H1 (cell line): ENCODE data around the gene SIK3. TPM values are rescaled to one million over a fixed set of nuclear protein-coding genes. Genes with fewer than 3 reads are reported as not detected.

Experiments used
- CTCF ChIA-PET: fragments of 300-600 bp; sonication (Branson Sonifier 250); formaldehyde crosslinking; loops from one replicate; lab custom pipeline; 2021; ENCODE audit not compliant: partially characterized antibody; lab: Charles Lee
- POLR2A ChIA-PET: fragments of 300-600 bp; sonication (Branson Sonifier 250); formaldehyde crosslinking; loops from one replicate; lab custom pipeline; 2021; ENCODE audit warnings: inconsistent platforms; ENCODE audit not compliant: partially characterized antibody; lab: Charles Lee
- DNase-seq, 2 experiments: peaks; one replicate each; pipeline versions ENCODE4 v3.0.0 to v3.0.0-alpha.2; 2010 to 2022; ENCODE audit warnings: low spot score in 2 of 2, low read depth in 1 of 2, mixed read lengths in 1 of 2
- FAIRE-seq: peaks from 2 replicates; lab custom pipeline; 2011; peaks lifted over from hg19 to GRCh38; lab: Jason Lieb, UNC
- H2AFZ ChIP-seq: 2 replicates; pipeline ENCODE4 v1.8.1; 2012; ENCODE audit warnings: low read length, inconsistent platforms
- H2AK5ac ChIP-seq: 2 replicates; pipeline ENCODE4 v1.6.1; 2013; ENCODE audit warnings: low read depth, low read length
- H2BK120ac ChIP-seq: replicated peaks from 2 replicates; pipeline ENCODE3; 2013; ENCODE audit warnings: low read depth, low read length, inconsistent platforms
- H2BK12ac ChIP-seq: 2 replicates; pipeline ENCODE4 v1.6.1; 2013; ENCODE audit warnings: low read depth, low read length
- H2BK15ac ChIP-seq: 2 replicates; pipeline ENCODE4 v1.6.1; 2013; ENCODE audit warnings: low read length
- H2BK20ac ChIP-seq: 2 replicates; pipeline ENCODE4 v1.6.1; 2013; ENCODE audit warnings: low read length
- H2BK5ac ChIP-seq: 2 replicates; pipeline ENCODE4 v1.6.1; 2013; ENCODE audit warnings: low read depth, low read length
- H3K14ac ChIP-seq: 2 replicates; pipeline ENCODE4 v1.6.1; 2013; ENCODE audit warnings: inconsistent platforms; ENCODE audit not compliant: insufficient read length
- H3K18ac ChIP-seq: 2 replicates; pipeline ENCODE4 v1.6.1; 2013; ENCODE audit warnings: low read length; ENCODE audit errors: extremely low read depth
- H3K23ac ChIP-seq: 2 replicates; pipeline ENCODE4 v1.6.1; 2013; ENCODE audit warnings: inconsistent platforms; ENCODE audit not compliant: insufficient read length
- H3K23me2 ChIP-seq: 2 replicates; pipeline ENCODE4 v1.6.1; 2013; ENCODE audit warnings: low read depth, low read length
- H3K27ac ChIP-seq: 2 replicates; pipeline ENCODE4 v1.6.1; 2011; ENCODE audit warnings: low read depth, low read length, inconsistent platforms
- H3K27me3 ChIP-seq, 4 experiments: replicated peaks in 1 of 4; 1 replicate in 1 of 4; 2 replicates in 3 of 4; pipeline versions ENCODE4 v1.6.1 to v1.8.1; 2011 to 2013; ENCODE audit warnings: low read length in 3 of 4, mild to moderate bottlenecking in 3 of 4, inconsistent platforms in 2 of 4, mixed read lengths in 2 of 4, moderate library complexity in 1 of 4; ENCODE audit not compliant: control insufficient read depth in 3 of 4, insufficient read depth in 3 of 4; ENCODE audit errors: extremely low read depth in 1 of 4
- H3K36me3 ChIP-seq, 4 experiments: 2 replicates each; pipeline versions ENCODE4 v1.6.1 to v1.8.1; 2011 to 2013; ENCODE audit warnings: mild to moderate bottlenecking in 4 of 4, low read length in 3 of 4, moderate library complexity in 2 of 4, control low read depth in 1 of 4, inconsistent platforms in 1 of 4; ENCODE audit not compliant: insufficient read depth in 4 of 4, control insufficient read depth in 2 of 4
- H3K4ac ChIP-seq: replicated peaks from 2 replicates; pipeline ENCODE3; 2013; ENCODE audit warnings: low read length, low read depth, mixed read lengths, inconsistent platforms; ENCODE audit not compliant: insufficient read length
- H3K4me1 ChIP-seq, 4 experiments: replicated peaks in 1 of 4; 1 replicate in 1 of 4; 2 replicates in 3 of 4; pipeline versions ENCODE4 v1.6.1 to v1.8.1; 2011 to 2013; ENCODE audit warnings: low read length in 3 of 4, inconsistent platforms in 2 of 4, mixed read lengths in 1 of 4; ENCODE audit not compliant: insufficient read depth in 4 of 4, control insufficient read depth in 3 of 4
- H3K4me2 ChIP-seq, 2 experiments: 2 replicates each; pipeline versions ENCODE4 v1.6.1 to v1.8.1; 2011 to 2013; ENCODE audit warnings: low read depth in 2 of 2, low read length in 2 of 2, control low read depth in 1 of 2, inconsistent platforms in 1 of 2, mild to moderate bottlenecking in 1 of 2; ENCODE audit not compliant: insufficient read depth in 1 of 2
- H3K4me3 ChIP-seq, 4 experiments: fragments of 200-600, 300-600 bp in 1 of 4; sonication (generic), shearing (Covaris generic), sonication (Bioruptor Twin) in 1 of 4; 2 replicates each; pipeline versions ENCODE4 v1.5.1 to v1.8.1; 2011 to 2016; ENCODE audit warnings: low read length in 4 of 4, low read depth in 3 of 4, control low read depth in 2 of 4, inconsistent platforms in 2 of 4, mild to moderate bottlenecking in 2 of 4, mixed read lengths in 1 of 4, moderate library complexity in 1 of 4; ENCODE audit not compliant: insufficient read depth in 2 of 4; ENCODE audit errors: extremely low read depth in 1 of 4
- H3K56ac ChIP-seq: replicated peaks from 2 replicates; pipeline ENCODE3; 2013; ENCODE audit warnings: low read depth, mild to moderate bottlenecking, mixed read lengths, low read length, inconsistent platforms; ENCODE audit not compliant: insufficient read length
- H3K79me1 ChIP-seq: 2 replicates; pipeline ENCODE4 v1.6.1; 2013; ENCODE audit warnings: low read depth, low read length, control low read depth
- H3K79me2 ChIP-seq, 2 experiments: 2 replicates each; pipeline versions ENCODE4 v1.6.1 to v1.8.1; 2012 to 2013; ENCODE audit warnings: low read length in 2 of 2, mild to moderate bottlenecking in 2 of 2, inconsistent platforms in 1 of 2; ENCODE audit not compliant: insufficient read depth in 2 of 2, control insufficient read depth in 1 of 2
- H3K9ac ChIP-seq, 4 experiments: replicated peaks in 1 of 4; 1 replicate in 1 of 4; 2 replicates in 3 of 4; pipeline versions ENCODE4 v1.6.1 to v1.8.1; 2011 to 2013; ENCODE audit warnings: low read depth in 3 of 4, low read length in 3 of 4, control low read depth in 2 of 4, mild to moderate bottlenecking in 2 of 4, moderate library complexity in 2 of 4, inconsistent platforms in 1 of 4; ENCODE audit errors: extremely low read depth in 1 of 4
- H3K9me3 ChIP-seq, 2 experiments: 2 replicates each; pipeline versions ENCODE4 v1.6.1 to v1.8.1; 2012 to 2013; ENCODE audit warnings: mild to moderate bottlenecking in 2 of 2, moderate library complexity in 2 of 2, control low read depth in 1 of 2, inconsistent platforms in 1 of 2, low read depth in 1 of 2, low read length in 1 of 2, mixed read lengths in 1 of 2; ENCODE audit not compliant: insufficient read depth in 2 of 2
- H4K20me1 ChIP-seq, 2 experiments: replicated peaks in 1 of 2; 2 replicates each; pipeline versions ENCODE3 to v1.8.1; 2011 to 2013; ENCODE audit warnings: inconsistent platforms in 2 of 2, low read length in 2 of 2, mild to moderate bottlenecking in 1 of 2; ENCODE audit not compliant: insufficient read depth in 2 of 2, control insufficient read depth in 1 of 2
- H4K5ac ChIP-seq: 2 replicates; pipeline ENCODE4 v1.6.1; 2013; ENCODE audit warnings: low read length, low read depth, mixed read lengths, inconsistent platforms; ENCODE audit not compliant: insufficient read length
- H4K8ac ChIP-seq: 2 replicates; pipeline ENCODE4 v1.8.0; 2013; ENCODE audit warnings: mild to moderate bottlenecking, moderate library complexity, low read length, inconsistent platforms; ENCODE audit not compliant: insufficient read depth; ENCODE audit errors: extremely low read depth
- H4K91ac ChIP-seq: replicated peaks from 2 replicates; pipeline ENCODE3; 2013; ENCODE audit warnings: low read length, mixed read lengths, inconsistent platforms; ENCODE audit not compliant: insufficient read length
- BCL11A ChIP-seq, 2 experiments: IDR thresholded peaks; one replicate each; pipeline ENCODE4 v1.6.1; 2011; ENCODE audit warnings: low read depth in 2 of 2, low read length in 2 of 2, mild to moderate bottlenecking in 2 of 2
- CEBPB ChIP-seq: IDR thresholded peaks from 2 replicates; pipeline ENCODE4 v1.6.1; 2012; ENCODE audit warnings: low read depth, low read length
- CTBP2 ChIP-seq: IDR thresholded peaks from 2 replicates; pipeline ENCODE4 v1.7.0; 2011; ENCODE audit warnings: borderline replicate concordance, mild to moderate bottlenecking, moderate library complexity, mixed read lengths, low read length; ENCODE audit not compliant: insufficient read depth, insufficient read length
- E2F6 ChIP-seq: IDR thresholded peaks from 2 replicates; pipeline ENCODE4 v1.6.1; 2012; ENCODE audit warnings: inconsistent platforms
- EP300 ChIP-seq, 2 experiments: IDR thresholded peaks; 1 replicate in 1 of 2; 2 replicates in 1 of 2; pipeline ENCODE4 v1.6.1; 2011 to 2012; ENCODE audit warnings: low read depth in 2 of 2, low read length in 2 of 2, mild to moderate bottlenecking in 2 of 2, borderline replicate concordance in 1 of 2, inconsistent platforms in 1 of 2, moderate library complexity in 1 of 2
- FOSL1 ChIP-seq: IDR thresholded peaks from 2 replicates; pipeline ENCODE4 v1.6.1; 2011; ENCODE audit warnings: mild to moderate bottlenecking, low read depth, low read length, moderate library complexity; ENCODE audit not compliant: insufficient read depth
- GTF2F1 ChIP-seq: IDR thresholded peaks from 2 replicates; pipeline ENCODE4 v1.6.1; 2012; ENCODE audit warnings: low read depth, low read length, improper control_type of control experiment, borderline replicate concordance
- POLR2A ChIP-seq, 2 experiments: IDR thresholded peaks; 1 replicate in 1 of 2; 2 replicates in 1 of 2; pipeline ENCODE4 v1.6.1; 2011; ENCODE audit warnings: low read depth in 2 of 2, low read length in 2 of 2, mild to moderate bottlenecking in 2 of 2; ENCODE audit errors: control extremely low read depth in 1 of 2
- RNF2 ChIP-seq: fragments of 200-900, 300-1000 bp; sonication (generic); IDR thresholded peaks from 2 replicates; pipeline ENCODE4 v1.7.1; 2016; ENCODE audit warnings: borderline replicate concordance, low read depth, mild to moderate bottlenecking, antibody characterized with exemption, low read length; ENCODE audit not compliant: poor library complexity, severe bottlenecking; ENCODE audit errors: missing control alignments
- SAP30 ChIP-seq: fragments of 300-600 bp; sonication (generic); IDR thresholded peaks from 2 replicates; pipeline ENCODE4 v1.7.1; 2012; ENCODE audit warnings: low read length, moderate library complexity, mild to moderate bottlenecking, inconsistent platforms; ENCODE audit not compliant: insufficient read depth, insufficient replicate concordance
- SP2 ChIP-seq: IDR thresholded peaks from 2 replicates; pipeline ENCODE4 v1.6.1; 2012; ENCODE audit warnings: mild to moderate bottlenecking, low read length, inconsistent platforms
- TCF12 ChIP-seq: IDR thresholded peaks from 2 replicates; pipeline ENCODE4 v1.6.1; 2011; ENCODE audit warnings: low read depth, mild to moderate bottlenecking, low read length
- ZNF274 ChIP-seq: IDR thresholded peaks from 2 replicates; pipeline ENCODE4 v1.7.0; 2012; ENCODE audit warnings: low read length, borderline replicate concordance; ENCODE audit errors: extremely low read depth
- WGBS, 2 experiments: shearing (Covaris generic) in 1 of 2; methylation state at CpG; one replicate each; pipeline versions ENCODE4 v1.1.6 to v1.1.7; 2013 to 2015; ENCODE audit warnings: low lambda C conversion rate in 2 of 2, mixed read lengths in 2 of 2, inconsistent platforms in 1 of 2, low coverage in 1 of 2, missing lambda C conversion rate in 1 of 2; ENCODE audit not compliant: insufficient replicate concordance in 2 of 2, insufficient coverage in 1 of 2, insufficient read length in 1 of 2; ENCODE audit errors: extremely low coverage in 1 of 2, missing lambda C conversion rate in 1 of 2; 5-methylcytosine and 5-hydroxymethylcytosine counted together
- polyA plus RNA-seq, 7 experiments: library from polyadenylated mRNA; depleted of rRNA in 3 of 7; stranded (reverse) in 5 of 7; unstranded in 2 of 7; fragments of >200 nt in 5 of 7; fragments of 200-250 nt in 2 of 7; gene quantifications; 1 replicate in 5 of 7; 2 replicates in 1 of 7; 4 replicates in 1 of 7; pipeline versions ENCODE4 v1.2.1 to v1.2.3, GENCODE V29; 2011 to 2013; ENCODE audit warnings: missing spikeins in 2 of 7, mixed read lengths in 2 of 7
- total RNA-seq: library from RNA; stranded (reverse); fragmentation: NEBNext Ultra II Directional; extraction: Animal tissue kit (Norgen Biotek cat#: 25700); gene quantifications from 2 replicates; pipeline ENCODE4 v1.2.1, GENCODE V29; 2021

SIK3 gene
- total and polyA plus RNA-seq, 2 of the 8 experiments (the other 6 are each of a cell fraction or from before 2014, with no cell fraction given), result 19.9 to 32.1 TPM

- H3K27me3 ChIP-seq, result no peaks in the 10 kb centered on the region
- no peak overlapping the region for H2BK20ac ChIP-seq
- WGBS, 2 experiments, result 82% methylated on average over 1 of the region's 1 CpG; no CpG with 5 or more reads in 1 of the 2 experiments
- H3K18ac ChIP-seq, result no peak overlapping the region
- POLR2A ChIA-PET, result no interaction called here
- H3K14ac ChIP-seq, result no peak overlapping the region
- no peak overlapping the region for H3K27ac ChIP-seq
- no peaks in the 10 kb centered on the region for H3K79me2 ChIP-seq
- no peaks in the 10 kb centered on the region for H3K23me2 ChIP-seq
- H4K20me1 ChIP-seq, result peaks cover 0 to 3% of the 10 kb centered on the region in 2 experiments
- no peak for TF ChIP-seq ZNF274
- no peak for TF ChIP-seq BCL11A (IDR thresholded peaks at IDR 0.05; ENCODE audit: low read depth in 2 of 2, low read length in 2 of 2)
- no peak for TF ChIP-seq CEBPB
- TF ChIP-seq FOSL1, result no peak
- no peak for TF ChIP-seq RNF2
- TF ChIP-seq SAP30, result no peak
- no peak for TF ChIP-seq POLR2A (IDR thresholded peaks at IDR 0.05; ENCODE audit: control extremely low read depth in 1 of 2, low read depth in 2 of 2, low read length in 2 of 2)
- no peak for TF ChIP-seq EP300 (IDR thresholded peaks at IDR 0.05; ENCODE audit: borderline replicate concordance in 1 of 2, low read depth in 2 of 2, low read length in 2 of 2)
- TF ChIP-seq SP2, result no peak
- TF ChIP-seq CTBP2, result no peak
- TF ChIP-seq E2F6, result no peak
- no peak for TF ChIP-seq TCF12
- TF ChIP-seq GTF2F1, result no peak
- H4K8ac ChIP-seq, result no peak overlapping the region
- H3K4me1 ChIP-seq, result no peaks in the 10 kb centered on the region
- H2BK12ac ChIP-seq, result no peak overlapping the region
- no peak overlapping the region for H3K56ac ChIP-seq
- no peak overlapping the region for H2BK5ac ChIP-seq
- no peak overlapping the region for H2BK120ac ChIP-seq
- no peak overlapping the region for H3K23ac ChIP-seq
- no peak overlapping the region for H2AK5ac ChIP-seq
- H3K4me3 ChIP-seq, result no peak overlapping the region
- H3K4me2 ChIP-seq, result no peak overlapping the region
- peaks cover 0 to 55% (median 38%) of the 10 kb centered on the region in 4 experiments; a peak in 7 of 8 replicates for H3K36me3 ChIP-seq
- H4K91ac ChIP-seq, result no peak overlapping the region
- no peak overlapping the region for H3K4ac ChIP-seq
- no peak overlapping the region for H2AFZ ChIP-seq
- H3K9ac ChIP-seq, result no peak overlapping the region
- no peak for DNase-seq
- no peak overlapping the region for H4K5ac ChIP-seq
- CTCF ChIA-PET, result interaction anchor here (1.3 to 6.2 kb wide), 2 partner anchors 14 to 361 kb away, joined by 3 to 37 read pairs; no protein-coding TSS in a partner anchor
- H3K9me3 ChIP-seq, result no peaks in the 10 kb centered on the region
- no peak overlapping the region for H2BK15ac ChIP-seq
- no peak for FAIRE-seq
- no peaks in the 10 kb centered on the region for H3K79me1 ChIP-seq
Measured at GRCh38 chr11:116865696-116866095, 232.5 kb downstream of the SIK3 start.
